Panc1 (cell line): ENCODE results near the gene GJA3. TPM values are rescaled to one million over a fixed set of nuclear protein-coding genes. Genes with fewer than 3 reads are reported as not detected.

Source experiments
- ATAC-seq: fragments of 200-7000 bp; cut with Tn5 transposase; 2 replicates; pipeline ENCODE4 v1.9.1; 2020; ENCODE audit warnings: mild to moderate bottlenecking, moderate library complexity
- BruUV-seq: library from RNA; stranded (reverse); fragments of 400-500 nt; replicated peaks from 2 replicates; lab custom pipeline; 2021; lab: Mats Ljungman, UMichigan
- CTCF ChIA-PET: fragments of 300-600 bp; sonication (Branson Sonifier 250); formaldehyde crosslinking; loops from one replicate; lab custom pipeline; 2022; ENCODE audit warnings: antibody characterized with exemption; lab: Charles Lee
- POLR2A ChIA-PET: fragments of 300-600 bp; sonication (Branson Sonifier 250); formaldehyde crosslinking; loops from one replicate; lab custom pipeline; 2022; ENCODE audit warnings: antibody characterized with exemption; lab: Charles Lee
- DNase-seq: peaks from one replicate; pipeline ENCODE4 v3.0.0-alpha.2; 2010; ENCODE audit warnings: low read depth, low spot score
- H3K27ac ChIP-seq: 2 replicates; pipeline ENCODE4 v1.5.1; 2011; ENCODE audit warnings: mild to moderate bottlenecking, low read length, inconsistent platforms
- H3K27me3 ChIP-seq: fragments of 200-500 bp; sonication (Bioruptor generic); 2 replicates; pipeline ENCODE4 v1.6.0; 2014; ENCODE audit warnings: low read length, inconsistent platforms; ENCODE audit not compliant: control insufficient read depth, insufficient read depth
- H3K36me3 ChIP-seq: fragments of 200-500 bp; sonication (Bioruptor generic); 2 replicates; pipeline ENCODE4 v1.5.1; 2014; ENCODE audit warnings: inconsistent platforms, mild to moderate bottlenecking, low read length, moderate library complexity; ENCODE audit not compliant: control insufficient read depth, insufficient read depth
- H3K4me1 ChIP-seq: 2 replicates; pipeline ENCODE4 v1.5.1; 2011; ENCODE audit warnings: inconsistent platforms, mild to moderate bottlenecking, low read length, moderate library complexity; ENCODE audit not compliant: control insufficient read depth, insufficient read depth
- H3K4me3 ChIP-seq, 2 experiments: 2 replicates each; pipeline ENCODE4 v1.5.1; 2011 to 2012; ENCODE audit warnings: low read depth in 2 of 2, low read length in 2 of 2, mild to moderate bottlenecking in 2 of 2, inconsistent platforms in 1 of 2, moderate library complexity in 1 of 2
- H3K9me3 ChIP-seq: fragments of 200-500 bp; sonication (Bioruptor generic); 2 replicates; pipeline ENCODE4 v1.5.1; 2014; ENCODE audit warnings: low read depth, mild to moderate bottlenecking, inconsistent platforms, low read length, moderate library complexity; ENCODE audit not compliant: control insufficient read depth, insufficient read depth
- CTCF ChIP-seq: fragments of 450-650 bp; IDR thresholded peaks from 2 replicates; pipeline ENCODE4 v1.5.1; 2017; ENCODE audit warnings: mild to moderate bottlenecking
- POLR2AphosphoS5 ChIP-seq: IDR thresholded peaks from 2 replicates; pipeline ENCODE4 v1.6.1; 2012; ENCODE audit warnings: mild to moderate bottlenecking, low read depth, low read length, moderate library complexity
- REST ChIP-seq, 2 experiments: IDR thresholded peaks; 2 replicates each; pipeline ENCODE4 v1.6.1; 2011 to 2012; ENCODE audit warnings: low read depth in 2 of 2, control low read depth in 1 of 2, low read length in 1 of 2, mild to moderate bottlenecking in 1 of 2, moderate library complexity in 1 of 2; ENCODE audit not compliant: insufficient read depth in 1 of 2
- SIN3A ChIP-seq: IDR thresholded peaks from 2 replicates; pipeline ENCODE4 v1.6.1; 2012; ENCODE audit warnings: low read depth, mild to moderate bottlenecking, low read length, moderate library complexity, borderline replicate concordance; ENCODE audit not compliant: insufficient read depth
- TCF7L2 ChIP-seq: IDR thresholded peaks from 2 replicates; pipeline ENCODE4 v1.6.1; 2011; ENCODE audit warnings: mild to moderate bottlenecking, low read depth, low read length, inconsistent platforms
- in situ Hi-C: cut with HindIII; loops from 2 replicates; pipeline ENCODE4 v1.10.0; 2016; ENCODE audit warnings: low sequenced_read_pairs, low pct_unique_long_range_greater_than_20kb
- intact Hi-C: fragments of 100-400 bp; cut with micrococcal nuclease; formaldehyde crosslinking; loops from one replicate; pipeline ENCODE4 v1.10.0; 2022; ENCODE audit not compliant: unreplicated experiment
- total RNA-seq: library from RNA; stranded (reverse); gene quantifications from one replicate; pipeline ENCODE4 v1.2.1, GENCODE V29; 2021; ENCODE audit not compliant: unreplicated experiment

GJA3 gene
- total RNA-seq, 1 experiment from 2014 or later = 11.6 TPM

- DNase-seq (no peak), ATAC-seq (no peak)
- Histone ChIP-seq H3K9me3 (no peaks in the 10 kb centered on the region), H3K36me3 (no peaks in the 10 kb centered on the region), H3K27me3 (no peaks in the 10 kb centered on the region), H3K4me1 (0 out of 2 replicates have a peak, but pooled peaks cover 5% of the 10 kb centered on the region), H3K4me3 (no peak overlapping the region), H3K27ac (no peak overlapping the region)
- ChIA-PET CTCF (no interaction called here), POLR2A (no interaction called here)
- in situ Hi-C loops = no loop called here
- BruUV-seq = no TSS peak
- intact Hi-C loops = no loop called here
- TF ChIP-seq CTCF = no peak
- no peak for TF ChIP-seq SIN3A
- TF ChIP-seq TCF7L2 = no peak
- no peak for TF ChIP-seq REST (IDR thresholded peaks at IDR 0.05; ENCODE audit: insufficient read depth in 1 of 2, low read depth in 2 of 2, low read length in 1 of 2)
- no peak for TF ChIP-seq POLR2AphosphoS5
These were observed 15.2 kb upstream of the GJA3 start for GRCh38 chr13:20175907-20176652.

GRCh38 chr13:20175406-20175794 lies 14.5 kb upstream of the GJA3 start:
- Histone ChIP-seq H3K9me3 (no peaks in the 10 kb centered on the region), H3K4me1 (0 out of 2 replicates have a peak, but pooled peaks cover 5% of the 10 kb centered on the region), H3K27me3 (no peaks in the 10 kb centered on the region), H3K27ac (no peak overlapping the region), H3K4me3 (no peak overlapping the region), H3K36me3 (no peaks in the 10 kb centered on the region)
- no TSS peak for BruUV-seq
- no peak for TF ChIP-seq REST (IDR thresholded peaks at IDR 0.05; ENCODE audit: insufficient read depth in 1 of 2, low read depth in 2 of 2, low read length in 1 of 2)
- TF ChIP-seq TCF7L2 = no peak
- TF ChIP-seq SIN3A = no peak
- no peak for TF ChIP-seq CTCF
- TF ChIP-seq POLR2AphosphoS5 = no peak
- DNase-seq (no peak), ATAC-seq (no peak)
- intact Hi-C loops (no loop called here), in situ Hi-C loops (no loop called here)
- ChIA-PET POLR2A (no interaction called here), CTCF (no interaction called here)
